SKM-1 treated with dmso at 0.1 percent for 144 hours (cell line): ENCODE data around the gene FGR.

ENCODE experiments used
- DNase-seq: peaks from one replicate; lab custom pipeline; 2025; ENCODE audit not compliant: unreplicated experiment; lab: John Stamatoyannopoulos, UW

The FGR gene

DNA sequence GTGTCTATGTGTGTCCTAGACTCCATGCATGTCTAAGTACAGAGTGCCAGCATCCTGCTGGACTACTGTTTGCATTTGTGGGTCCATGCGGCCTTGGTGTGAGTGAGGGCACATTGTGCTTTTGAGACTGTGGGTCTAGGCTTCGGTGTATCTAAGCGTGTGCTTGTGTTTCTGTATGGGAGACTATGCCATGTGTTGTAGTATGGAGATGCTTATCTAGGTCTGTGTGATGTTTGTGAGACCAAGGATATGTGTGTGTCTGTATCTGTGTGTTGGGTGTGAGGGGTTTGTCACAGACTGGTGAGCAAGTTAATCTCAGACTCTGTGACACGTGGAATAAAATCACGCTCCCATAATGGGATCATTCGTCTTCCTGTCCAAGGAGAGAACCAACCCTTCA is 45.5 kb downstream of the FGR start:
- no peak for DNase-seq

DNA sequence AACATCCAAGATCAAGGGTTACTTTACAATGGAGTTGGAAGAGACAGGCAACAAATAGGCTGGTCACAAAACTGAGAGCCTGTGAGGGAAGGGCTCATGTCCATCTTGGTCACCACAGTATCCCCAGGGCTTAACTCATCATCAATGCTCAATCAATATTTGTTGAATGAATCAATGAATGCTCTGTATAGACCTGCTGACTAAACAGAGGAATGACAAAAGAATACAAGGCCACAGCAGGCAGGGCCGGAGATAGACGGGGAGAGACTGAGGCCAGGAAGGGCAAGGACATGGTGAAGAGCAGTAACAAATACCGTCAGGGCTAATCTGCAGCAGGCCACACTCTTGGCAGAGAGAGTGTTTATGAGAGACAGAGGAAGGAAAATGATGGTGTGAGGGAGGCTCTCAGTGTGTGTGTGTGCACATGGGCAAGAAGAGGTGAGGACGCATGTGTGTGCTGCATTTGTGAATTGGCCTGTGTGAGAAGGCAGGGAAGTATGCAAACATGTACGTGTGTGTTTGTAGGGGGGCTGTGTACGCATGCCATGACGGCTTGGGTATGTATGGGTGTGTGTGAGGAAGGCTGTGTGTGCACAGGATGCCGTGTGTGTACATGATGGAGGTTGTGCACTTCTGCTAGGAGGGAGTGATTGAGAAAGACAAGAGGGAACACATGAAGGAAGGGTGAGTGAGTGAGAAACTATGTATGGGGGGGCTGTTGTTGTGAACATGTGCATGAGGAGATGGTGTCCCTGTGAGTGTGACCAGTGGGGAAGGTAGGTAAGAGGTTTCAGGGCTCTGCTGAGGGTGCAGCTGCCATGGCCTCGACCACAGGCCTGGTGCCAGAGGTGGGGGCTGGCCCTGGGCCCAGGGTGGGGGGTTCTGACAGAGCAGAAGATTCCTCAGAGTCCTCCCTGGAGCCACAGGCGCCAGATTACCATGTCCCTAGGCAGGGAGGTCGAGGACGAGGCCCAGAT is 46.4 kb downstream of the FGR start:
- DNase-seq, result no peak

DNA sequence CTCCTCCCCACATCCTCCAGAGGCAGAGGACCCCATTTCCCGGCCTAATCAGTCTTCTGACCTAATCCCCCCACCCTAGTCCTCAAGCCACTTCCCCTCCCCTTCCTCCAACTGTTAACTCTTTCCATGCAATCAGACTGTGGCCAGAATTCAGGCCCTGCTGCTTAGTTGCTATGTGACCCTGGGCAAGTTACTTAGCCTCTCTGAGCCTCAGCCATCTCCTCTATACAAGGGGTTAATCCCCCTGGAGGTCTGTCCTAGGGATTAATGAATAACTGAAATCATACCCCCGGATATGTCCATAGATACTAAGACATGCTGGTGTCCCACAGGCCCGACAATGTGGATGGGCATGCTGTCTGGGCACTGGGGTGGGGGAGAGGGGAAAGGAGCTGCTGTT is 49.3 kb downstream of the FGR start:
- DNase-seq, result no peak

DNA sequence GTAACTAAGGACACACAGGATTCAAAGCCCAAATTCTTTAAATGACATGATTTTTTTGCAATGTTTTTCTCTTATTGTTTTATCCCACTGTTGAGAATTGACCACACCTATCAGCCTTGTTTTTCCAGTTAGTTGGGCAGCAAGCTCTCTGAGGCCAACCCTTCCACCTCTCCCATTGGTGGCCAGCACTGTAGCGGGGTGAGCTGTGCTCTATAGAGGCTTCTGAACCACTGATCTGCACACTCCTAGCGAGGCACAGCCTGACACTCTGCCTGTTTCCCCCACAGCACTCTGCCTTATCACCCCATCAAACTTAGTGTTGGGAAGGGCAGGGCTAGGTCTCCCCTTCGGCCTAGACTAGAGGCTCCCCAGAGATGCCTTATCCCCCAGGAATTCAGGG is 50.5 kb downstream of the FGR start:
- DNase-seq, result no peak

DNA sequence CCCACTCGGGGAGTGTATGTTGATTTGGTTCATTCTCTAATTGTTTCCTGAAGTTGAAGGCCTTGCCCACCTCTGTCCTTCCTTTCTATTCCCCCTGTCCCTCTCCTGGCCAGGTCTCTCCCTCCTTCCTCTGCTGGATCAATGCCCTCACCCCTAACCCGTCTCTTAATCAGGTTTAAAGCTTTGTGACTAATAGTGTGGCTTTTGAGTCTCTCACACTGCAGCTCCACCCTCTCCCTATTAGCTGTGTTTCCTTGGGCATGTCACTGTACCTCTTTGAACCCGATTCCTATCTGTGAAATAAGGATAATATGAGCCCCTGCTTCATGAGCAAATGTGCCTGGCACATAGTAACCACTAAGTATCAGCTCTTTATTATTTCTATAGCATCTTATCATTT is 51.5 kb downstream of the FGR start:
- DNase-seq, result no peak

DNA sequence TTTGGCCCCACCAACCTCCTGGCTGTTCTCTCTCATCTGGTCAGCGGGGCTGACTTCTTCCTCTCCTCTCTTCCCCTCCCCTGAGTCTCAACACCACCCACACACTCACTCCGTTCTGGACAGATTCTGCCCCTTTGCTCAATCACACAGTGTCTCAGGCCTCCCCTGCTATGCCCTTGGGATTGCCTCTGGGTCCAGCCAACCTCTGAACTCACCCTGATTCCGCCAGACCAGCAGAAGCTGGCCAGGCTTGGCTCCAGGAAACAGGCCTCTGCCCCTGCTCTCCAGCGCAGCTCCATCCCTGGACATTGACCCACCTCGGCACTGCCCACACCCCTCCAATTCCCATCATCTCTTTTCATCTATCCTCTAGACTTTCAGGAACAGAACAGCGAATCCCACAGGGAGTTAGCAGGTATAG is 53.2 kb downstream of the FGR start:
- DNase-seq, result no peak

- DNase-seq, result no peak
These were observed 57.3 kb downstream of the FGR start for GRCh38 chr1:27577504-27578188.

DNA sequence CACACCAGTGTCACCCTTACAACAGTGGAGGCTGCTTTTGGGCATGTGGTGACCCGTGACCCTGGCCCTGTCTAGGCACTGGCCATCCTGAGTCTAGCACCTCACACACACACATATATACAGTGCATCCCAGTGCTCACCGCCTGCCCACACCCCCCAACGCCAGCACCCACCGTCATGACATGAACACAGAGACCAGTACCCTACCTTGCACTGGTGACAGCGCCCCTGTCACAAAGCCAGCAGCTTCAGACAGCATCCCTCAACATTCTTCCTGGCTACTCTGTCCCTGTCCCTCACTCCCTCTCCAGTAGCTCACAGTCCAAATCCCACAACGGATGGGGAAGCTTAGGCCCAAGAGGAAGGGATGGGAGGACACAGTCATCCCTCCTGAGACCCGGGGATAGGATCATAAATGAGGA is 58.2 kb downstream of the FGR start:
- DNase-seq, result no peak

- no peak for DNase-seq
These were observed 59.1 kb downstream of the FGR start for GRCh38 chr1:27575840-27576331.

DNA sequence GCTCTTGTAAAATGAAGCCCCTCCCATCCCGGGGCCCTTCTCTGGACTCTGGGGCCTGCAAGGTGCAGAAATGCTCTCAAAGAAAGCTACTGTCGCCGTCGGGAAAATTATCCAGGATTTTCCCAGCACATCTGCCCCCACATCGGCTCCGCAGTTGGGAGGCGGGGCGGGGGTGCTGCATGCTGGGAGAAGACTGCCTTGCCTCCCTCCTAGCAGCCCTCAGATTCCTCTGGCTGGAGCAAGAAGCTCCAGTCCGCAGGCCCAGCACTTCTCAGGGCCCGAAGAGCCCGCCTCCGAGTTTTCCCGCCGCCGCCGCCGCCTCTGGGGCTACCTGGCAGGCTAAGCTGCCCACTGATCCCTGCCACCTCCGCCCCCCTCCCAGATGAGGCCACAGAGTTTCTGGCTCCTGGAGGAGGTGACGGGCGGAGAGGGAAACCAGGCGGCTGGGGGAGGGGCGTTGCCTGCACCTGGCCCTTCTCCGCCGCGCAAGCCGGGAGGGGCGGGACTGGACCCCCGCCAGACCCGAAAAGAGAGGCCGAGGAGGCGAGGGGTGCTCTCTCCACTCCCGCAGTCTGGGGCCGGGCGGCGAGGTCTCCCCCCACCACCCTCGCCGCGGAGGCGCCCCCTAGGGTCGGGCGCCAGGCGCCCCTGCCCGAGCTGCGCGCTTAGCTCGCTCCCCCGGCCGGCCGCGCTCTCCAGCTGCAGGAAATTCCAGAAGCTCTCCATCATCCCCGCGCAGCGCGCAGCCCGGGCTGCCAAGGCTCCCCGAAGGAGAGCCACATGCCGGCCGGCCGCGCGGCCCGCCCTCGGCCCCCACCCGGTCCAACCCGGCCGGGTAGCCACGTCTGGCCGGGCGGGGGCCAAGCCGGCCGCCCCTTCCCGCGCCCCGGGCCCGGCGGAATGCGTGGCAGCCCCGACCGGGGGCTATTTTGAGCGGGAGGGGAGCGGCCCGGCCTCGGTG is 59.8 kb downstream of the FGR start:
- no peak for DNase-seq

GRCh38 chr1:27574001-27574781 is 60.8 kb downstream of the FGR start:
- DNase-seq, result no peak

GRCh38 chr1:27572679-27573426 is 62.1 kb downstream of the FGR start:
- DNase-seq, result no peak

GRCh38 chr1:27572019-27572678 is 62.8 kb downstream of the FGR start:
- no peak for DNase-seq

GRCh38 chr1:27571439-27572018 is 63.5 kb downstream of the FGR start:
- DNase-seq, result no peak

DNA sequence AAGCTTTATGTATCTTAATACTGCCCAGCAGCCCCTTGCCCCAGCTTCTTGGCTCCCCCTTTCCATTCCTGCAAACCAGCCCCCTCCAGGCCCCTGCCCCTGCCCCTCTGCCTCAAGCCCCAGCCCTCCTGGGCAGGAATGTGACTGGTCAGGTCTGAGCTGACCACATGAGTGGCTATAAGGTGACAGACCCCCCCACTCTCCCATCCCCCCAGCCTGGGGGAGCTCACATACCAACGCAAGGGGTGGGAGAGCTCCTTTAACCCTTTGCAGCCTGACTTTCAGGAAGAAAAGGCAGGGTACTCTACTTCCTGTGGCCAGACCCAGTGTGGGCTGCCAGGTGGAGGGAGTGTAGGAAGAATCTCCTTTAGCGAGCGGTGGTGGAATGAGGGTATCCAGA is 64.2 kb downstream of the FGR start:
- DNase-seq, result no peak

- no peak for DNase-seq
These were observed 64.6 kb downstream of the FGR start for GRCh38 chr1:27570356-27570755.

- no peak for DNase-seq
These were observed 65.3 kb downstream of the FGR start for GRCh38 chr1:27569506-27570291.

DNA sequence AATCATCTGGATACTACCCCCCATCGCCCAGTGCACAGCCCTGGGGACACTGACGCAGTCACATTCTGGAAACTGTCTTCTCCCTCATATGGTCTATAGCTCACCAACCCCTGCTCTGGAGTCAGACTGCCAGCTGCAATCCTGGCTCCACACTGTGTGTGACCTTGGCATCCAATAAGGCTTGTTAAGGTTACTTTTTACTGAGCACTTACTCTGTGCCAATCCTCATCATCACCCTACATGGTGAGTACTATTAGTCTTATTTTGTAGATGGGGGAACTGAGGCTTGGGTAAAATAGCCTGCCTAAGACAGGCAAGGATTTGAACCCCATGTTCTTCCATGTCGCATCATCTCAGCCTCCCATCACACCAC is 65.9 kb downstream of the FGR start:
- DNase-seq, result no peak
